GM21423 (cell line): ENCODE data around the gene KCNIP3.

Source experiments
- ATAC-seq: cut with Tn5 transposase; IDR thresholded peaks from one replicate; pipeline ENCODE4 v1.9.1; 2021; ENCODE audit warnings: mild to moderate bottlenecking, moderate library complexity; ENCODE audit not compliant: unreplicated experiment

KCNIP3 gene

DNA sequence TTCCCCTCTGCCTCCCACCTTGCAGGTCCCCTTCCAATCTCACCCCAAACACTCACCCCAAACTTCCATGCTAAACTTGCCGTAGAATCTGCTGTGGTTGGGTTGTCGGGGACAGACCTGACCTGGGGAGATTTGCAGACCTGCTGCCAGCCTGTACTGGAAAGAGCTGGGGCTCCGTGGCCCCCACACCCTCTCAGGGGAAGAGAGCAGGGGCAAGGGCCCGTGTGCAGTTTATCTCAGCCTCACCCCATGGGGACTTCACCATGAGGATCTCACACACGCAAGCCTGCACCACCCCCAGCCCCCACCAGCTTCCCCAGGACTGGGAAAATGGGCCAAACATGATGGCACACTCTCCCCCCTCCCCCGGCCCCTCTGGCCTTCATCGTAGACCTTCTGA lies 30.7 kb downstream of the KCNIP3 start:
- no peak for ATAC-seq

GRCh38 chr2:95328358-95329125 lies 31.4 kb downstream of the KCNIP3 start:
- ATAC-seq = no peak

DNA sequence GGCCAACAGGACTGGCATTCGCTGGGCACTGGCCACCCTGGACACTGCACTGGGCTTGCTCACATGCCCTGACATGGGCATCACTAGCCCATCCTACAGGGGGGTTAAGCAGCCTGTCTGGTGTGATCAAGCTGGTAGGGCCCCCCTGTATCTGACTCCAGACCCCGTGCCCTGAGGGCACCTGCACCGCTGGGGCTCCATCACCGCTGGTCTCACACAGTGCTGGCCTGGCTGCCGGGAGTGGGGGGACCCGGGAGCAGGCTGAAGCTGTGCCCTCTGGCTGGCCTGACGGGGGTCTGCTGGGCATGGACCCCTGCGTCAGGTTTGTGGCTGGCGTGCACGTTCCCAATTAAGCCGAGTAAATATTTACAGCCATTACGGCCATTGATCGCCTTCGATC lies 32.3 kb downstream of the KCNIP3 start:
- ATAC-seq = no peak

DNA sequence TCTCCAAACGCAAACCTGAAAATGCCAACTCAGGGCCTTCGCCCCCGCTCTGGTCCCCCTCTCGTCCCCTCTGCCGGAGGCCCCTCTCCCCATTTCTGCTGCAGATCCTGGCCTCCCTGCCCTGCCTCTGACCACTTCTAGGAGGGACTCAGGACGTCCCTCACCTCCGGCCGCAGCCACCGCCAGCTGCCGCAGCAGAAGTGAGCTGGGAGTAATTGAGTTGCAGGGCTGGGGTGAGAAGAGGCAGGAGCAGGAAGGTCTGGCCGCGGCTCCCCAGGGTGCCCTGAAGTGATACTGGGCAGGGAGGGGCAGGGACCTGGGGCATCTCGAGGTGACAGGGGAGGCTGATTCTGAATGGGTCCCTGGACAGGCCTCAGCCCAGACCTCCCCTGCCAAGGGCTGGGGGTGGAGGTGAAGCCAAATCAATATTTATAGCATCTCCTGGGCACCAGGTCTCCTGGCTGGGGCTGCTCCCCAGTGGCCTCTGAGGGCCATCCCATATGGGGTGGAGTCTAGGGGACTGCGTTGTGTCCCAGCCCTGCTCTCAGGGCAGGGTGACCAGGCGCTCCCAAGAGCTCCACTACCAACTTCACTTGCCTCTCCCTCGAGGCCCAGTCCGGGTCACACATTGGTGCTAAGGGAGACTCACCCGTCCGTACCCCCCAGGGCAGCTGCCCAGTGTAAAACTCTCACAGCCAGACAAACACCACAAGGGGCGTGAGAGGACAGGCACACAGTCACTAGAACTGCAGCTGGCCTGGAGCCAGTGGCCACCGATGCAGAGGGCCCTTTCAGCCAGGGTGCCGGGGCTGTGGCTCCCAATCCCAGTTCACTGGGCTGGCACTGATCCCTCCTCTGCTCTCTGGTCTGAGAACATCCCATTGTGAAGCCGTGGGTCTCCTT lies 33.0 kb downstream of the KCNIP3 start:
- ATAC-seq = no peak

DNA sequence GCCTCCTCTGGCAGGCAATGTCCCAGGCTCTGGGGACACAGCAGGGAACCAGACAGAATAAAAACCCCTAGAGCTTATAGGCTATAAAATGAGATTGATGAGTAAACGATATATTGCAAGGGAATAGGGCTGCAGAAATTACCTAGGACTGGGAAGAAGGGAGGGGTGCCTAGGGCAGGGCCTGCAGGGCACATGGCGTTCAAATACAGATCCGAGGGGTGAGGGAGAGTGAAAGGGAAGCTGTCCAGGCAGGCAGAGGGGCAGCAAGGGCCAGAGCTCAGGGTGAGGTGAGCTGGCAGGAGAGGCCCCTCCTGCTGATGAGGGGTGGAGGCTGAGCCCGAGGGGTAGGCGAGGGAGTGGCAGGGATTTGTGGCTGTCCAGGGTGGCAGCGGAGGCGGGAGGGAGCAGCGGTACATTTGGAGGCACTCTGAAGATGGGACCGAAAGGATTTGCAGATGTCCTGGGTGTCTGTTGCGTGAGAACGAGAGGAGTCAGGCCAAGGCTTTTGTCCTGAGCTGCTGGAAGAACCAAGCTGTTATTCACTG lies 33.7 kb downstream of the KCNIP3 start:
- no peak for ATAC-seq

GRCh38 chr2:95331606-95332005 lies 34.5 kb downstream of the KCNIP3 start:
- ATAC-seq = no peak

- ATAC-seq = no peak
Observed at GRCh38 chr2:95332036-95332435, 34.9 kb downstream of the KCNIP3 start.

GRCh38 chr2:95333056-95333455 lies 35.9 kb downstream of the KCNIP3 start:
- ATAC-seq = no peak

DNA sequence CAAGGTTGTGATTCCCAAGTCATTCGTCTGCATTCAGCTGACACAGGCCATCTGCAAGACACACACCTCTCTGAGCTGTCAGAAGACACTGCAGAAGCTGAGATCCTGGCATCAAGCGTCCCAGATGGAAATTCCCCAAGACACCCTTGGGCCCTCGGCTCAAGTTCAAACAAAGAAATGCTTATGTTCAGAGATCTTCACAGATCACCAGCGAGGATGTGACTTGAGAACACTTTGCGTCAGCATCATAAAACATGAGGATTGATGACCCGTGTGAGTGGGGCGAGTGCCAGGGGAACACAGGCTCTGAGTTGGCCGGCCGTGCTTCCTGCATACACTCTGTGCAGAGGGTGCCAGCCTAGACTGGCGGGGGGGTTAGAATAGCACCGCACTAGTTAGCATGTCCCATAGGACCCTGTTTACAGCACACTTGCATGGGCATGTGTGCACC lies 36.8 kb downstream of the KCNIP3 start:
- no peak for ATAC-seq

- ATAC-seq = no peak
Observed at GRCh38 chr2:95334916-95335641, 37.9 kb downstream of the KCNIP3 start.

GRCh38 chr2:95336406-95336805 lies 39.3 kb downstream of the KCNIP3 start:
- no peak for ATAC-seq

GRCh38 chr2:95337829-95338228 lies 40.7 kb downstream of the KCNIP3 start:
- ATAC-seq = no peak

DNA sequence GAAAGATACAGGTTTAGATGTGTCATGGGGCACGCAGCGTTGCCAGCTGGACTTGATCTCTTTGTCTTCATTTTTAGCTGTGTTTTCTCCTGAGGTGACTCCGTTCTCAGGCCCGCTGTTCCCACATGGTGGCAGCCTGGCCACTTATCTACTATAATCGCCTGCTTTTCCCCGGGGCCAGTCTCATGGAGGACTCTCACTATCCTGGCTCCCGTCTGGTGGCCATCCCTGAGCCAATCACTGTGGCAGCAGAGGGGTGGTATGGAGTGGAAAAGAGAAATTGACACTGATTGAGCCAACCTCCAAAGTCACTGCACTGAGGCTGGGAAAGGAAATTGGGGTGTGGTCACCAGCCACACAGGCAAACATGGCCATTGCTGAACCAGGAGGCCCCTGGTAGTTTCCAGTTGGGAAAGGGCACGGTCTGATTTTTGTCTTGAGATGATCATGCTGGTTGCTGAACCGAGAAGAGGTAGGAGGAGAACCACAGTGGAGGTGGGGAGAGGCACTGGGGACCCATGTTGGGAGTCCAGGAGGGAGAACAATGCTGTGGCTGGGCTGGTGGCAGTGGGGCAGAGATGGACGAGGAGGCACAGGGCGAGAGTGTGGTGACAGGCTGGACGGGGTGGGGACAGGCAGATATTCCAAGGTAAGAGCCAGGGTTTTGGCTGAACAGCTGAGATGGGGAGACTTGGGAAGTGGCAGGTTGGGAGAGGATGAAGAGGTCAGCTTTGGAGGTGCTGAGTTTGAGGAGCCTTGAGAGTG lies 45.6 kb downstream of the KCNIP3 start:
- ATAC-seq = no peak

DNA sequence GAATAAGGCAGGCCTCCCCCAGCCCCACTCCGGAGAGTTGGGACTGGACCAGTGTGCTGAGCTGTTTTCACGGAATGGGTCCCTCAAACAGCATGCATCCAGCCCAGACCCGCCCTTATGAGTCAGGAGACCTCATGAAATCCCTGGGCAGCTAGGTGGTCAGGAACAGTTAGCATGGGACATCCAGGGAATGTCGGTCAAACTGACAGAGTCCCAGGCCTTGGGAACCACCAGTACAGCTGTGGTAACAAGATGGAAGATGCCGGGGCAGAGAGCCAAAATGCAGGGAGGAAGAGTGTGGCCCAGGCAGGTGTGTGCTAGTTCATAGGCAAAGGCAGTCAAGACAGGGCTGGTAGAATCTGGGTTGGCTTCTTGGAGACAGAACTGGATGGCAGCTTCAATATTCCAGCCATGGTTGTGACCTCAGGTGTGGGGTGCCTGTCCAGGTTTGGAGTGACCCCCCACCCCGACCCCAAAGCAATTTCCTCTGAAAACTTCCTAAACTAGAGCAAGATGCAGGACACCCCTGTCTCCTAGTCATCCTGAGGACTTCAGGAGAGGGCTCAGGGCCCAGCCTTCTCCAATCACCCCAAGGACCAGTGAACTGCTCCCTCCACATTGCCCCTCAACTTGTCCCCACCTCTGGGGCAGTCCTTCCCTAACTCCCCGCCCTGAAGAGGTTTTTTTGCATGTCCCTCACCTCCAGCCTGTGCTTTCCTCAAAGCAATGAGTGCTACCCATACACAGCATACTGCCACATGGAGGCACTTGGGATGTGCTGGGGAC lies 46.5 kb downstream of the KCNIP3 start:
- ATAC-seq = no peak

GRCh38 chr2:95344215-95344583 lies 47.1 kb downstream of the KCNIP3 start:
- ATAC-seq = no peak

DNA sequence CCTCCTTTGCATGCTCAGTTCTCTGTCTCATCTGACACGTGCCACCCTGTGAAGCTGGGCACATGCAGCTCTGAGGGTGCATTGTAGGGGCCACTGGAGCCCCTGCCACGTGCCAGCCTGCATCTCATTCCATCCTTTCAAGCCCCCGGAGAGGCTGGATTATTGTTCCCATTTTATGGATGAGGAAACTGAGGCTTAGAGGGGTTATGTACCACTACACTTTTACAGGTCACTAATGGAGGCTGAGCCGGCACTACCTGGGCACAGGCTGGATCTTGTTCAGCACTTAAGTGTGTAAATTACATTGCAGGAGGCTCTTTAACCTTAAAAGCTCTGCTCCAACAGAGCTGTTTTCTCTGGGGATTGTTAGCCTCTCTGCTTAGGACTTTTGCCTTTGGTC lies 47.5 kb downstream of the KCNIP3 start:
- ATAC-seq = no peak

GRCh38 chr2:95345081-95345562 lies 48.0 kb downstream of the KCNIP3 start:
- no peak for ATAC-seq

- peak; percentile 75 for ATAC-seq
Observed at GRCh38 chr2:95345563-95346230, 48.5 kb downstream of the KCNIP3 start.

DNA sequence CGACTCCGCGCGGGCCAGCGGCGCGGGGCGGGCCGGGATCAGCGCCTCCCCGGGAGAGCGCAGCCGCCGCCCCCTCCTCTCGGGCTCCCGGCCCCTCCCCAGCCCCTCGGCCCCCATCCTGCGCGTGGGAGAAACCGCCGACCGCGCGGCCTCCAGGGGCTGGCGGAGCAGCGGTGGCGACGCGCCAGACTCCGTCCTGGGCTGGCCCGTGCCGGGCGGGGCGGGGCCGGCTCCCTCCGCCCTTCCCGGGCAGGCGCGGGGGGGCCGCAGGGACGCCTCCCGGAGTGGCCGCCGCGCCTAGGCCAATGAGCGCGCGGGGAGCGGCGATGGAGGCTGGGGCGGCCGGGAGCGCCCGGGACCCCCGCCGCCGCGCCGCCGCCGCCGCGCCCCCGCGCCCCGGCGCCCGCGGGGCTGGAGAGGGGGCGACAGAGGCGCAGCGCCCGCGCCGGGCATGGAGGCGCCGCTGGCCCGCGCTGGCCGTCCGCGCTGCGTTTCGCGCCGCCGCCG lies 49.1 kb downstream of the KCNIP3 start:
- no peak for ATAC-seq
